Measurements from ENCODE around the gene UBE2QL1.

- no peak for TF ChIP-seq GATA2 (CRISPR knock-in tag; IDR thresholded peaks at IDR 0.05)
- no peak for TF ChIP-seq POLR2AphosphoS5 (IDR thresholded peaks at IDR 0.05; ENCODE audit: low read depth, low read length)
- no peak for TF ChIP-seq USF1 (IDR thresholded peaks at IDR 0.05; ENCODE audit: borderline replicate concordance, low read depth)
- TF ChIP-seq YY1 (IDR thresholded peaks at IDR 0.05; ENCODE audit: low read depth): no peak
- TF ChIP-seq RFX5 (IDR thresholded peaks at IDR 0.05; ENCODE audit: low read length): no peak
- TF ChIP-seq CTCF (IDR thresholded peaks at IDR 0.05): no peak
- no peak for TF ChIP-seq MAX (IDR thresholded peaks at IDR 0.05; ENCODE audit: low read depth)
Observed at GRCh38 chr5:6469836-6470235, 21.2 kb downstream of the UBE2QL1 start.

Measured in SK-N-SH (cell line).